HG03457 (cell line): ENCODE measurements around the gene MID1.

ENCODE experiments used
- ATAC-seq: cut with Tn5 transposase; IDR thresholded peaks from one replicate; pipeline ENCODE4 v1.9.1; 2021; ENCODE audit warnings: moderate number of reproducible peaks; ENCODE audit not compliant: unreplicated experiment

Gene MID1

DNA sequence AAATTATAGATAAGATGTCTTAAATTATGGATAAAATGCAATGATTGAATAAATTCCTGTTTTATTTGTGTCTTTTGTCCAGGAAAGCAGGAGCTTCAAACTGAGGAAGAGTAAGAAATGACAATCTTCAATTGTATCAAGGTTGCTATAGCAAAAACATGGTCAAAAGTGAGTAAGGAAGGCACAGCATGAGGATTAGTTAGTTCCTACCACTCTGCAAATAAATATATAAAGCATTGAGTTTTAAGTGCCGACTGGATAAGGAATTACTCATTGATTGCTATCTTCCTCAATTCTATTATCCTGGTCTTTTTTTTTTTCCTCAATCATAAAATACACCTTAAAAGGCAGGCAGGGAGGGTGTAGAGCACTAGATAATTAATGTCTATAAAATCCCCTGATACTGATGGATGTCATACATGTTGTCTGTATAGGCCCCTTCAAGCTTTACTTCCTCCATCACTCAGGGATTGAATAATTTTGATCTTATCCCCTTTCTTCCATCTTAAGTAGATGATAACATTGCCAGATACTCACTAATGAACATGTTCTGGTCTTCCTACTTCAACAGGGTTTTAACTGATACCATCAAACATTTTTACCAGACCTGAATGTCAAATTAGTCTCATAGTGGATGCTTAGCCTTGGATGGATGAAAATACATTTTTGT lies 86.6 kb downstream of the MID1 start:
- no peak for ATAC-seq

DNA sequence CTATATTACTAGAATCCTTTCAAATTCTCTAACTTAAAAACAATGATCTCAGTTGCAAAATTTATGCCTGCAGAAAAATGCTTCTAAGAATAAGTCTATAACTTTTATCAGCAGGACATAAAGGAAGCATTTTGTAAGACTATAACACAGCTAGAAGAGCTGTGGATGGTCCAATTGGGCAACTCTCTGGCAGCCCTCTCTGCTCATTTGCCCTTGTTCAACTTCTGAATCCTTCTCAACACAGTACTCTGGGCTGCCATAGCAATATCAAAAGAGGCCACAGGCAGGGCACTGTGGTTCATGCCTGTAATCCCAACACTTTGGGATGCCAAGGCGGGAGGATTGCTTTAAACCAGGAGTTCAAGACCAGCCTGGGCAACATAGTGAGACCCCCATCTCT lies 88.5 kb downstream of the MID1 start:
- no peak for ATAC-seq

DNA sequence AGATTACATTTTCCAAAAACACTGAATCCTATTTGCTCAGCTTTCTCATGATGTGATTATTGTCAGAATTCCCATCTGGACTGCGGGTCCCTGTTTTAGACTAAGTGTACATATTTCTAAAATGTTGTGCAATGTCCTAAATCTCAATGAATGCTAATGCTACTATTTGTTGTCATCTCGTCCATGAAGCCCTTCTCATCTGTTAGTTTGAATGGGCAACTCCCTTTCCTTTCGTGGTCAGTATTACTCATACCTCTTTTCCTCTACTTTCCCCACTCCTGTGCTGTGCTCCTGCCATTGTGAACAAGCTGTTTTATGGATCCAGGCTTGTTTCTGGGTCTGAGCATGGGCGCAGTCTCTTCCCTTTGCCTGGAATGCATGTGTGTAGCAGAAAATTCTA lies 91.0 kb downstream of the MID1 start:
- no peak for ATAC-seq

- no peak for ATAC-seq
These were observed 93.9 kb downstream of the MID1 start for GRCh38 chrX:10526451-10526850.

- no peak for ATAC-seq
These were observed 94.8 kb downstream of the MID1 start for GRCh38 chrX:10525381-10526120.

DNA sequence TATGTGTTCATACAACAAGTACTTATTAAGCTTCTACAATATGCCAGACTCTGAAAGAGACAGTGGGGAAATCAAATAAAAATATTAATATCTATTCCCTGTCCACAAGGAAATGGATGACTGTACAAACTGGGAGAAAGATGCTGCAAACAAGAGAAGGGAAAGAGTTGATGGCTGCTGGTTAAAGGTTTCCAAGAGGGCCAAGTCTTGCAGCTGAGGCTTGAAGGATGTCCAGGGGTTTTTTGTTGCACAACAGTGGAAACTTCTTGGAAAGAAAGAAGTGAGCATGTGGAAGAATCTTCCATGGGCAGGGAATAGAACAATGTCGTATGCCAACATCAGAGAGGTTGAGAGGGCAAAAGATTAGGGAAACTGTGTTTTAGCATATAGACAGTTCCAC lies 95.8 kb downstream of the MID1 start:
- ATAC-seq: no peak

DNA sequence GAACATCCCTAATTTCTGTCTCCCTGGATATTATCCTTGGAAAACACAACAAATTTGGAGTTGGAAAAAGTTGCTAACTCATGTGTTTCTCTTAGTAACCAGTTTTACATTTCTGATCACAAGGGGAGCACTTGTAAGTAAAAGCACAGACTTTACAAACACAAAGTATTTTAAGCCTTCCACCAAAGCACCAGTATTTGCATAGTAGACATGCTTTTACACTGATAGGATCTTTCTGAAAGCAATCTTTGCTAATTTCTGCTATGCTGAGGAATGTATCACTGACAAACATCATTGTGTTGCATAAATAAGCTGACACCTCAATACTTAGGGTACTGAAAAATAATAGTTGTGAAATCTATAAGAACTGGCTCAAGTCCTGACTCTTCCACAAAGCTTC lies 100.6 kb downstream of the MID1 start:
- ATAC-seq: no peak

- ATAC-seq: no peak
These were observed 101.1 kb downstream of the MID1 start for GRCh38 chrX:10519278-10519677.

DNA sequence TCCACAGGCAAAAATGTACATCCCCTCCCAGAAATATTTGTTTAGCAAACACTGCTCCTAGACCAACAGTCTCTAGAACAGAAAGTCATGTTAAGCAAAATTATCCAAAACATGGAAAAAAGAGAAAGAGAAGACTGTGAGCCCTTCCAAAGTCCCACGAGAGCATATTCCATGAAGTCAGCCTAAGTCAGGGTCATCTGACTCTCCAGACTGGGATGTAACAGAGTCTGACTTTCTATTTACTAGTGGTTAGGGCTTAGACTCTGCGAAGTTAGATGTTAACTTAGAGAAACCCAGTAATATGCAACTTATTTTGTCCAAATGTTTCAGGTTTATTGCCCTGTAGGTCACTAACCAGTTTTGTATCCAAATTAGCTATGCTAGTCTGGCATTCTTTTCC lies 102.3 kb downstream of the MID1 start:
- ATAC-seq: no peak

DNA sequence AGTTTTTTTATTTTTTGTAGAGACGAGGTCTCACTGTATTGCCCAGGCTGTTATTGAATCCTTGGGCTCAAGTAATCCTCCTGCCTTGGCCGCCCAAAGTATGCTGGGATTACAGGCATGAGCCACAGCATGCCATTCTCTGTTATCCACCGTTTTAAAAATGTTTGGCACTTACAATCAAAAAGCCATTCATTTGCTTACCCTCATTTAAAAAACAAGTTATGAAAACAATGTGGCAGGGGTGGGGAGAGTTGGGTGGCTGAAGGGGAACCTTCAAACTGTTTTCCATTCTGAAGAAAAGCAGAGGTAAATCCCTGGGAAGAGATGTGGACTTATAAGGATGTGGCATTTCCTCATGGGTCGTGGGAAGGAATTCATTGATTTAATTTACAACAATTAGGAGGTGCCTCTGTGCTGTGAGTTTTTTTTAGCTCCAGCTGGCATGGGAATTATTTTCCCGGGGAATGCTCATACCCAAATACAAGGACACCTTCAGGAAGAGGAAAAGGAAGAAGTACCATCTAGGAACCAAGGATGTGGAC lies 103.5 kb downstream of the MID1 start:
- no peak for ATAC-seq

GRCh38 chrX:10514891-10515290 lies 105.5 kb downstream of the MID1 start:
- ATAC-seq: no peak

GRCh38 chrX:10513974-10514373 lies 106.4 kb downstream of the MID1 start:
- ATAC-seq: no peak

DNA sequence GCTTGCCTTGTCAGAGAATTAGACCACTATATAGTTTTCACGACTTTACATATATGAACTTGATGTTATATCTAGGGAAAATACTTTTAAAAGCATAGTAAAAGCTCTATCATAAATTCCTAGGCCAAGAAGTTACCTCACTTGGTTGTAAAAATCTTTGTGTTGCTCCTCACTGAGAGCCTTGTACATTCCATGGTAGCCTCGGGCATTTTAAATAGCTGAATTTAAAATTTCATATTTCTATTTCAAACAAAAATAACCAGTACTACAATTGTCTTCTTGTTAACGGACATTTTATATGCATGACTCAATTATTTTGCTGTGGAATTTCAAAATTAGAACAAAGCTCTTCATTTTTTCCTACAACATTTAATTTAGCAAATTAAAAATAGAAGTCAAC lies 107.6 kb downstream of the MID1 start:
- no peak for ATAC-seq

- ATAC-seq: no peak
These were observed 108.1 kb downstream of the MID1 start for GRCh38 chrX:10512258-10512657.

DNA sequence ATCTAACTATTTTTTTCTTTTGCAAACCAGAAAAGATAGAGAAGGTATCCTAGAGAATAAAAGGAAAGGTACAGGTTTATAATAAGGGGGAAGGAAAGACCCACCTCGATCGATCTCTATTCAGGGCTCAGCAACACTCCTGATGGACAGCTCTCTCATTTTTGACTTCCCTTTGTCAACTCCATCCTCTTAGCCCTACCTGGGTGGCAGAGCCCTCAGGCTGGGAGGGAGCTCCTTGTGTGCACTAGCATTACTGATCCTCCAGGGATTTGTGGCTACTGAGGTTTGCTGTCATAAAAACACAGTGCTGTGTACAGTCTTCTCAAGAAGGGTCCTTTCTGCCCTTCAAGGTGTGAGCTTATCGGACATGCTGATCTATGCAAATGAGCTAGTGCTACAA lies 111.0 kb downstream of the MID1 start:
- no peak for ATAC-seq

- ATAC-seq: no peak
These were observed 111.5 kb downstream of the MID1 start for GRCh38 chrX:10508891-10509290.

DNA sequence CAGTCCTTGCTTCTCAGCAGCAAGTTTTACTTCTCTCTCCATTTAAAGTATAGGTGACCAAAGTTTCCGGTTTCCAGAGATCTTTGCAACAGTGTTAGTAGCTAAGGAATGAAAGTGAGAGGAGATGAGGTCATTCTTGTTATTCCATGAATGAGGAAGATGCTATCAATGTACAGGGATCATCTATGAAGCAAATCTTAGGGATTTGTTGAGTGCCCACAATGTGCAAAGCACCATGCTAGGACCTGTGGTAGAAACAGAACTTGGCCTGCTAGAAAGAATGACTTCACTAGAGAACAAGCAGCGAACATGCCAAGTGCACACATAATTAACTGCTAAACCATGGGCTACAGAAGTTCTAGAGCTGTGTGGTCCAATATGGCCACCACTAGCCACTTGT lies 112.5 kb downstream of the MID1 start:
- no peak for ATAC-seq

DNA sequence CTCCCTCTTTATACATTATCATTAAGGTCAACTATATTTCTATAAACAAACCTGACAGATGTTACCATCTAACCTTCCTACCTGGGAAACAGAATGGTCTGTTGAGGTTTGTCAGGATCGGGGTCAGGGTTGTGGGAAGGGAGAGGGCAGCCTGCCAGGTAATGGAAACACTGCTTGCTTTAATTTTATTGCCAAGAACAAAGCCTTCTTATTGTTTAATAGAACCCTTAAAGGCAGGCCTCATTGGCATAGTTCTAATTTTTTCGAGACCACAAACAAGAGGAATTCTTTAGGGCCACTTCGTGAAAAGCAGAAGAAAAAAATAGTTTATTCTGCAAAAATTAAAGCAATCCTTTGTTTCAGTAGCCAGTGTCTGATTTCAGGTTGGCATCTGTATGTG lies 113.2 kb downstream of the MID1 start:
- no peak for ATAC-seq

- ATAC-seq: no peak
These were observed 113.6 kb downstream of the MID1 start for GRCh38 chrX:10506781-10507180.

GRCh38 chrX:10505726-10506125 lies 114.7 kb downstream of the MID1 start:
- no peak for ATAC-seq

GRCh38 chrX:10502961-10503360 lies 117.4 kb downstream of the MID1 start:
- no peak for ATAC-seq

DNA sequence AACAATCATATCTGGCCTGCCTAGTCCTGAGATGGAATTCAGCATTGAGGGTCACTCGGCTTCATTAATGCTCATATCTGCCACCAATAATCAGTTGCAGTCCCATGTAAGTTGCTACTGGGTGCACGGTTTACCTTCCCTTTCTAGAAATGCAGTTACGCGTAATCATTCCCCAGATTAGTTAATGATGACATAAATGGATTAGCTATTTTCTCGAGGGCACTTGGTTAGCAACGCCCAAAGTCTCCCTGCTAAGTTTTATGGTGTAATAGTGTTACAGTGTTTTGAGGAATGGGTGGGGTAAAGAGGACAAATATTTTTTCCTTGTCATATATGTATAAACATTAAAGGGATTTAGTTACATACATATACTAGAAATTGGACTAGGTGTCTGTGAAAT lies 118.8 kb downstream of the MID1 start:
- ATAC-seq: no peak
